HG03097 (cell line): ENCODE results near the gene DCAF15.
A peak's percentile ranks its signal among the peaks of the same experiment; 100 is the strongest.
"Not testable (repeated sequence)": the region's sequence is repeated elsewhere in the genome, so short reads cannot be mapped to it uniquely, and the experiment has no call there.

Source experiments
- ATAC-seq: cut with Tn5 transposase; IDR thresholded peaks from one replicate; pipeline ENCODE4 v1.9.1; 2021; ENCODE audit not compliant: unreplicated experiment, low FRiP score

The DCAF15 gene, protein sequence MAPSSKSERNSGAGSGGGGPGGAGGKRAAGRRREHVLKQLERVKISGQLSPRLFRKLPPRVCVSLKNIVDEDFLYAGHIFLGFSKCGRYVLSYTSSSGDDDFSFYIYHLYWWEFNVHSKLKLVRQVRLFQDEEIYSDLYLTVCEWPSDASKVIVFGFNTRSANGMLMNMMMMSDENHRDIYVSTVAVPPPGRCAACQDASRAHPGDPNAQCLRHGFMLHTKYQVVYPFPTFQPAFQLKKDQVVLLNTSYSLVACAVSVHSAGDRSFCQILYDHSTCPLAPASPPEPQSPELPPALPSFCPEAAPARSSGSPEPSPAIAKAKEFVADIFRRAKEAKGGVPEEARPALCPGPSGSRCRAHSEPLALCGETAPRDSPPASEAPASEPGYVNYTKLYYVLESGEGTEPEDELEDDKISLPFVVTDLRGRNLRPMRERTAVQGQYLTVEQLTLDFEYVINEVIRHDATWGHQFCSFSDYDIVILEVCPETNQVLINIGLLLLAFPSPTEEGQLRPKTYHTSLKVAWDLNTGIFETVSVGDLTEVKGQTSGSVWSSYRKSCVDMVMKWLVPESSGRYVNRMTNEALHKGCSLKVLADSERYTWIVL

DNA sequence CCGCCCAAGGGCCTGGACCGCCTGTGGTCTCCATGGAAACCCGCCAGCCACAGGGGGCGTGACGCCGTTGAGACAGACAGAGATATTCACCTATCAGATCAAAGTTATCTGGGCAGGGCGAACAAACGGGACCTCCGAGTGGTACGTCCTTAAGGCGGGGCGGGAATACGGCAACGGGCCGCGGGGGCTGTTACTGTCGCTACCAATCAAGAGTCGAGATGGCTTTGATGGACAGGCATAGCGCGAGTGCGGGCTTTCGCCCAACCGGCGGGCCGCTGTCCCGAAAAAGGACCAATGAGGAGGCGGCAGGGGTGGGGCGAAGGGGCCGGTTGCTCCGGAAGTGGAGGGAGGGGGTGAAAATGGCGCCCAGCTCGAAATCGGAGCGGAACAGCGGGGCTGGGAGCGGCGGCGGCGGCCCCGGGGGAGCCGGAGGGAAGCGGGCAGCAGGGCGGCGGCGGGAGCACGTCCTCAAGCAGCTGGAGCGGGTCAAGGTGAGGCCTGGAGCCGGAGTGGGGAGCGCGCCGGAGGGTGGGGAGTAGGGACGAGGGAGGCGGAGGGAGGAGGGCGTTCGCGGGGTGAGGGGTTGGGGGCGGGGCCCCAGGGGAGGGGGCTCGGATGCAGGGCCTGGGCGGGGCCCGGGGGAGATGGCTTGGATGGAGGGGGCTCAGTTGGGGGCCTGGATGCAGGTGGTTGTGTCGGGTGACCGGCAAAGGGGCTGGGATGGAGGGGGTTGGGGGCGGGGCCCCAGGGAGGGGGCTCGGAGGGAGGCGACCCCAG is at the start of gene DCAF15:
DCAF15 (plus strand) TSS at position 356 of the 777 bp plus-strand sequence; CDS start at position 360, 4 bp downstream.
- ATAC-seq: peak; percentile 98

- no peak for ATAC-seq
These were observed 49.2 kb upstream of the DCAF15 start for GRCh38 chr19:13902993-13903555.

DNA sequence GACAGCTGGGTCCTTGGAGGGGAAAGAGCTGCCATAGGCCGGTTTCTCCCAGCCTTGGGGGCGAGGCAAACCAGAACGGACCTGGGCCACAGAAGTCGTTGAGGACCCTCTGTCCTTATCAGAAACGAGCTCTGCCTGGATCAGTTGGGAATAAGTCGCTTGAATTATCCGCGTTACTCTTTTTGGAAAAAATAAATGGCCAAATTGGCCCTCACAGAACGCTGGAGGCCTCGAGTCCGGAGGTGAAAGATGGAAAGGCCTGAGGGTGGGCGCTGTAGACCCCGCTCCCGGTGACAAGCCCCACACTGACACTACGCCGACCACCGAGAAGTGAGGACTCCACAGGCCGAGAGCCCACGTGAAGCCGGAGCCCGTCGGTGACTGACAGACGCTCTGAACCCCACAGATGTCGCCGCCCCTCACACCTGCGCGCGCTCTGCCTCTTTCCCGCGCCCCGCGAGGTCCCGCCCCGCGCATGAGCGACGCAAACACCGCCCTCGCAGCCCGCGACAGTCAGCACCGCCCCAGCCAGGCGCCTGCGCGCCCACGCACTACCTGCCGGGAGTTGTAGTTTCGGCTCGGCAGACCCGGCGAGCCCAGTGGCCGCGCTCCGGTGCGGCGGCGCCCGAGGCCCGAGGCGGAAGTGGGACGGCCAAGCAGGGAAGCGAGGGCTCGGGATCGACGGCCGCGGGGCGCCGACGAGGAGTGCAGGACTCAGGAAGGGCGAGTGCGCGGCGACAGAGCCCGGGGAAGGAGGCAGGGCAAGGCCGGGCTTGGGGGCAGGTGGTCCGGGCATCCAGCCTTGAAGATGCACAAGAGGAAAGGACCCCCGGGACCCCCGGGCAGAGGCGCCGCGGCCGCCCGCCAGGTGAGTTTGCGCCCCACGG is 46.4 kb upstream of the DCAF15 start, which contains the start of the genes BRME1 and CC2D1A:
BRME1 (minus strand) TSS at position 484 of the 887 bp plus-strand sequence. CDS start 1,225 bp downstream, outside the sequence.
CC2D1A (plus strand) TSS at position 568 of the 887 bp plus-strand sequence; CDS start at position 809, 241 bp downstream.
- peak; percentile 95 for ATAC-seq

GRCh38 chr19:13906521-13906904 is 45.8 kb upstream of the DCAF15 start:
- peak; percentile 12 for ATAC-seq

- no peak for ATAC-seq
These were observed 45.4 kb upstream of the DCAF15 start for GRCh38 chr19:13906910-13907309.

DNA sequence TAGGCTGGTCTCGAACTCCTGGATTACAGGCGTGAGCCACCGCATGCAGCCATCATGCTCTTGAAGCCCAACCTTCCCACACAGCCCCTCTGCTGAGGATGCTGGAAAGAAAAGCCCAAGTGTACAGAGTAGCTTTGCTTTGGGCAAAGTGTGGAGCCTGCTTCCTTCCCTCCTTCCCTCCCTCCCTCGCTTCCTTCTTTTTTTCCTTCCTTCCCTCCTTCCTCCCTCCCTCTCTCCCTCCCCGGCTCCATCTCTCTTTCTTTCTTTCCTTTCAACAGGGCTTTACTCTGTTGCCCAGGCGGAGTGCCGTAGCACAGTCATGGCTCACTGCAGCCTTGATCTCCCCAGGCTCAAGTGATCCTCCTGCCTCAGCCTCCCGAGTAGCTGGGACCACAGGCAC is 43.6 kb upstream of the DCAF15 start:
- ATAC-seq: no peak

GRCh38 chr19:13909430-13909829 is 42.9 kb upstream of the DCAF15 start:
- ATAC-seq: no peak

GRCh38 chr19:13913352-13913751 is 39.0 kb upstream of the DCAF15 start:
- ATAC-seq: no peak

DNA sequence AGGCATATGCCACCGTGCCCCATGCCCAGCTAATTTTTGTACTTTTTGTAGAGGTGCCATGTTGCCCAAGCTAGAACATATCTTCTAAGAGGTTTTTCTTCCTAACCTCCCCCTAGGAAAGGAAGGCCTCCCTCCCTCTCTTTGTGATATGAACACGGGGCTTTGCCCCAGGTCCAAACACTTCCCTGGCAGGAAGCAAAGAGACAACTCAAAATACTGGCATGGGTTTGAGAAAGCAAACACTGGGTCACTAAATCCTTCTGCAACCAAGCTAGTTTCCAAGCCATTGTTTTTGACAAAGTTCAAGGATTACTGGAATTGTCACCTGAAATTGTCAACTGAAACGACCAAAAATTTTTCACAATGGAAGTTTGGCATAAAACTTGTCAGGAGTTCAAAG is 37.5 kb upstream of the DCAF15 start:
- ATAC-seq: no peak

- ATAC-seq: no peak
These were observed 34.4 kb upstream of the DCAF15 start for GRCh38 chr19:13917888-13918406.

DNA sequence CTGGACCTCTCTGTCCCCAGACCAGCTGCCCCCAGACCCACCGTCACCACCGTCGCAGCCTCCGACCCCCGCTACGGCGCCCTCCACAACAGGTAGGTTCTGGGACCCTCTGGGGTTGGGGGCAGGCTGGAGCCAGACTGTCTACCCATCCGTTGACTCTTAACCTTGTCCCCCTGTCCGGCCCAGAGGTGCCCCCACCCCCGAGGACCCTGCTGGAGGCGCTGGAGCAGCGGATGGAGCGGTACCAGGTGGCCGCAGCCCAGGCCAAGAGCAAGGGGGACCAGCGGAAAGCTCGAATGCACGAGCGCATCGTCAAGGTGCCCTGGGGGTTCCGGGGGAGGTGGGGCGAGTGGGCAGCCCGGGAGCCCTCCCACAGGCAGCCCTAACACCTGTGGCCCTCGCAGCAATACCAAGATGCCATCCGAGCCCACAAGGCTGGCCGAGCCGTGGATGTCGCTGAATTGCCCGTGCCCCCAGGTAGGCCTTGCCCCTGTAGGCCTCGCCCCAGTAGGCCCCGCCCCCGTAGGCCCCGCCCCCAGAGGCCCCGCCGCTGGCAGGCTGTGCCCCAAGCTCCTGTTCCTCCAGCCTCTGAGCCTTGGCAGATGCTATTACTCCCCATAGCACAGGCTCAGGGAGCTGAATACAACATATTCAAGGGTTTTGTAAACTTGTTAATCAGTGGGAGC is 33.4 kb upstream of the DCAF15 start:
- no peak for ATAC-seq

GRCh38 chr19:13920524-13920923 is 31.8 kb upstream of the DCAF15 start:
- ATAC-seq: no peak

DNA sequence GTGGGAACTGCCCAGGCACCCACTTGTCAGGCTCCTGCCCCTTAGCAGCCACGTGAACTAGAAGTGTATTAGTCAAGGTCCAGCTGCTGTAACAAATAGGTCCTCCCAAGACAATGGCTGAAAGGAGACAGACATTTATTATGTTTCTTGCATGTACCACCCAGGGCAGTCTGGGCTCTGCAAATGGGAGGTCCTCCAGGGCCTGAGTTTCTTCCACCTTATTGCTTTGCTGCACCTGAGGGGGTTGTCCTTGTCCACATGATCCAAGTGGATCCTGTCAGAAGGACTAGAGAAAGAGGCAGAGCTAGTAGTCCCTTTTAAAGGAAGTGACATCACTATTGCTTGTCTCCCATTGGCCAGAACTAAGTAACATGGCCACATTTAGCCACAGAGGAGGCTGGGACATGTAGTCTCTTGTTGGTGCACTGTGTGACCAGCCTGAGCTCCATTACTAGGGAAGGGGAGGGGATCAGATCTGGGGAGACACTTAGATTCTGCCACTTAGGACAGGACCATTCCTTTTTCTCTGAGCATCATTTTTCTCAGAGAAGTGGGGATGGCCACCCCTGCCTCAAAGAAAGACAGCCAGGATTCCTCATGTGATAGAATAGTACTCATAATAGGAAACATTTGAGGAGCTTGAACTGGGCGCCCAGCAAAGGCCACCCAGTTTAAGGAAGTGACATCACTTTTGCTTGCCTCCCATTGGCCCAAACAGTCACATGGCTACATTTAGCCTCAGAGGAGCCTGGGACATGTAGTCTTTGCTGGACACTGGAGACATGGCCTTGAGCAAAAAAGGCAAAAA is 31.2 kb upstream of the DCAF15 start:
- no peak for ATAC-seq

DNA sequence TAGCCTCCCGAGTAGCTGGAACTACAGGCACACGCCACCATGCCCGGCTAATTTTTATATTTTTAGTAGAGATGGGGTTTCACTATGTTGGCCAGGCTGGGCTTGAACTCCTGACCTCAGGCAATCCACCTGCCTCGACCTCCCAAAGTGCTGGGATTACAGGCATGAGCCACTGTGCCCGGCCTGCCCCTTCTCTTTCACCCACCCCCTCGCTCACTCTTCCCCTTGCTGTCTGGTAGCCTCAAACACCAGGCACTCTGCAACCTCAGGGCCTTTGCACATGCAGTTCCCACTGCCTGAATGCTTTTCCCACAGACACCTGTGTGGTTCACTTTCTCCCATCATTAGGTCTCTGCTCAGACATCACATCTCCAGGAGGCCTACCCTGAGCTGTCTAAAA is 30.2 kb upstream of the DCAF15 start:
- not testable (repeated sequence) for ATAC-seq

- no peak for ATAC-seq
These were observed 28.9 kb upstream of the DCAF15 start for GRCh38 chr19:13923194-13923987.

- ATAC-seq: no peak
These were observed 26.3 kb upstream of the DCAF15 start for GRCh38 chr19:13926010-13926409.

GRCh38 chr19:13926715-13927114 is 25.6 kb upstream of the DCAF15 start:
- ATAC-seq: no peak
